H1 (cell line): ENCODE measurements around the gene EMC7. TPM values are rescaled to one million over a fixed set of nuclear protein-coding genes. Genes with fewer than 3 reads are reported as not detected.

Experiments used
- EZH2 ChIP-seq: fragments of 200-600 bp; sonication (generic); IDR thresholded peaks from 2 replicates; pipeline ENCODE4 v1.7.1; 2012; ENCODE audit warnings: low read depth, mild to moderate bottlenecking, moderate library complexity, low read length, inconsistent platforms; ENCODE audit not compliant: severe bottlenecking
- MAFK ChIP-seq: IDR thresholded peaks from 2 replicates; pipeline ENCODE4 v1.6.1; 2012; ENCODE audit warnings: low read depth, mild to moderate bottlenecking, improper control_type of control experiment, low read length
- NRF1 ChIP-seq: IDR thresholded peaks from 2 replicates; pipeline ENCODE4 v1.6.1; 2011; ENCODE audit warnings: mild to moderate bottlenecking, low read depth, low read length, improper control_type of control experiment
- SAP30 ChIP-seq: fragments of 300-600 bp; sonication (generic); IDR thresholded peaks from 2 replicates; pipeline ENCODE4 v1.7.1; 2012; ENCODE audit warnings: low read length, moderate library complexity, mild to moderate bottlenecking, inconsistent platforms; ENCODE audit not compliant: insufficient read depth, insufficient replicate concordance
- SIX5 ChIP-seq: IDR thresholded peaks from 2 replicates; pipeline ENCODE4 v1.6.1; 2011; ENCODE audit warnings: mild to moderate bottlenecking, low read depth, low read length
- polyA plus RNA-seq, 7 experiments: library from polyadenylated mRNA; depleted of rRNA in 3 of 7; stranded (reverse) in 5 of 7; unstranded in 2 of 7; fragments of >200 nt in 5 of 7; fragments of 200-250 nt in 2 of 7; gene quantifications; 1 replicate in 5 of 7; 2 replicates in 1 of 7; 4 replicates in 1 of 7; pipeline versions ENCODE4 v1.2.1 to v1.2.3, GENCODE V29; 2011 to 2013; ENCODE audit warnings: missing spikeins in 2 of 7, mixed read lengths in 2 of 7
- total RNA-seq: library from RNA; stranded (reverse); fragmentation: NEBNext Ultra II Directional; extraction: Animal tissue kit (Norgen Biotek cat#: 25700); gene quantifications from 2 replicates; pipeline ENCODE4 v1.2.1, GENCODE V29; 2021
- TF ChIP-seq, protein P1 (sequence below): fragments of 300-600 bp; sonication (generic); IDR thresholded peaks from 2 replicates; pipeline ENCODE4 v1.7.1; 2012; ENCODE audit warnings: low read length, moderate library complexity, mild to moderate bottlenecking, inconsistent platforms; ENCODE audit not compliant: insufficient replicate concordance
- TF ChIP-seq, protein P2 (sequence below), 3 experiments: IDR thresholded peaks; 1 replicate in 2 of 3; 2 replicates in 1 of 3; pipeline versions ENCODE4 v1.5.1 to v1.6.1; 2011; ENCODE audit warnings: low read length in 3 of 3, mild to moderate bottlenecking in 3 of 3, inconsistent platforms in 2 of 3, low read depth in 1 of 3, moderate library complexity in 1 of 3; ENCODE audit not compliant: insufficient read depth in 1 of 3; ENCODE audit errors: control extremely low read depth in 1 of 3

Gene EMC7
- total and polyA plus RNA-seq, 2 of the 8 experiments (the other 6 are each of a cell fraction or from before 2014, with no cell fraction given): 29.0 to 39.0 TPM

DNA sequence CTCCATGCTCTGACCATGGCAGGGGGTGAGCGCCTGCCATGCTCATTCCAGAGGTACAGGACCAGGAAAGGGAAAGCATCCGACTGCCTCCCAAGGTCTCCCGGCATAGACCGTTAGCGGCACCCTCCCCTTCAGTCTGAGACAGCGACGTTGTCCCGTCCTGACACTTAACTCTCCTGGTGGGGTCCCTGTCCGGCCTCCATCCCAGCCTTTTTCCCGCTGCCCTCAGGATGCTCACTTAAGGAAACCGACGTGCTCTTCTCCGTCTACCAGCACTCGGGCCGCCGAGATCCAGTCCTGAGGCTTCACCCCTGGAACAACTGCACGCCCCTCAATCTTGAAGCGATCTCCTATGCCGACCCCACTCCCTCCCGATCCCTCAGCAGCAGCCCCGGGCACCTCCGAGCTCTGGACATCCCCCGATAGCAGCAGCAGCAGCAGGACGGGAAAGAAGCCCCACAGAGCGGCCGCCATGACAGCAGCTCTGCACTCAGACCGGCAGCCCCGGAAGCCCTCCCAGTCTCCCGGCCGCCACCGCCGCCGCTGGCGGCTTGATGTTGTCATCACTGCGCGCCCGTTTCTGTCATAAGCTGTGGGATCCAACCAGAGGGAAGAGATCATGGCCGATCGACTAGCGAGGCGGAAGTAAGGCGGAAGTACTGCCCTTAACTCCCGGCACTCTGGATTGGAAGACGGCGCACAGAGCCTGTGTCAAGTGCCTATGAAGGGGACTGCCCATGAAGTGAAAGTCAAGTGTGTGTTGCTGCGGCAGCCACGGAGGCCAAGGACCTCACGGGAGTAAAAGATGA, at the start of gene EMC7, which contains the start of gene PGBD4 (continued):
- TF ChIP-seq, protein P1, sequence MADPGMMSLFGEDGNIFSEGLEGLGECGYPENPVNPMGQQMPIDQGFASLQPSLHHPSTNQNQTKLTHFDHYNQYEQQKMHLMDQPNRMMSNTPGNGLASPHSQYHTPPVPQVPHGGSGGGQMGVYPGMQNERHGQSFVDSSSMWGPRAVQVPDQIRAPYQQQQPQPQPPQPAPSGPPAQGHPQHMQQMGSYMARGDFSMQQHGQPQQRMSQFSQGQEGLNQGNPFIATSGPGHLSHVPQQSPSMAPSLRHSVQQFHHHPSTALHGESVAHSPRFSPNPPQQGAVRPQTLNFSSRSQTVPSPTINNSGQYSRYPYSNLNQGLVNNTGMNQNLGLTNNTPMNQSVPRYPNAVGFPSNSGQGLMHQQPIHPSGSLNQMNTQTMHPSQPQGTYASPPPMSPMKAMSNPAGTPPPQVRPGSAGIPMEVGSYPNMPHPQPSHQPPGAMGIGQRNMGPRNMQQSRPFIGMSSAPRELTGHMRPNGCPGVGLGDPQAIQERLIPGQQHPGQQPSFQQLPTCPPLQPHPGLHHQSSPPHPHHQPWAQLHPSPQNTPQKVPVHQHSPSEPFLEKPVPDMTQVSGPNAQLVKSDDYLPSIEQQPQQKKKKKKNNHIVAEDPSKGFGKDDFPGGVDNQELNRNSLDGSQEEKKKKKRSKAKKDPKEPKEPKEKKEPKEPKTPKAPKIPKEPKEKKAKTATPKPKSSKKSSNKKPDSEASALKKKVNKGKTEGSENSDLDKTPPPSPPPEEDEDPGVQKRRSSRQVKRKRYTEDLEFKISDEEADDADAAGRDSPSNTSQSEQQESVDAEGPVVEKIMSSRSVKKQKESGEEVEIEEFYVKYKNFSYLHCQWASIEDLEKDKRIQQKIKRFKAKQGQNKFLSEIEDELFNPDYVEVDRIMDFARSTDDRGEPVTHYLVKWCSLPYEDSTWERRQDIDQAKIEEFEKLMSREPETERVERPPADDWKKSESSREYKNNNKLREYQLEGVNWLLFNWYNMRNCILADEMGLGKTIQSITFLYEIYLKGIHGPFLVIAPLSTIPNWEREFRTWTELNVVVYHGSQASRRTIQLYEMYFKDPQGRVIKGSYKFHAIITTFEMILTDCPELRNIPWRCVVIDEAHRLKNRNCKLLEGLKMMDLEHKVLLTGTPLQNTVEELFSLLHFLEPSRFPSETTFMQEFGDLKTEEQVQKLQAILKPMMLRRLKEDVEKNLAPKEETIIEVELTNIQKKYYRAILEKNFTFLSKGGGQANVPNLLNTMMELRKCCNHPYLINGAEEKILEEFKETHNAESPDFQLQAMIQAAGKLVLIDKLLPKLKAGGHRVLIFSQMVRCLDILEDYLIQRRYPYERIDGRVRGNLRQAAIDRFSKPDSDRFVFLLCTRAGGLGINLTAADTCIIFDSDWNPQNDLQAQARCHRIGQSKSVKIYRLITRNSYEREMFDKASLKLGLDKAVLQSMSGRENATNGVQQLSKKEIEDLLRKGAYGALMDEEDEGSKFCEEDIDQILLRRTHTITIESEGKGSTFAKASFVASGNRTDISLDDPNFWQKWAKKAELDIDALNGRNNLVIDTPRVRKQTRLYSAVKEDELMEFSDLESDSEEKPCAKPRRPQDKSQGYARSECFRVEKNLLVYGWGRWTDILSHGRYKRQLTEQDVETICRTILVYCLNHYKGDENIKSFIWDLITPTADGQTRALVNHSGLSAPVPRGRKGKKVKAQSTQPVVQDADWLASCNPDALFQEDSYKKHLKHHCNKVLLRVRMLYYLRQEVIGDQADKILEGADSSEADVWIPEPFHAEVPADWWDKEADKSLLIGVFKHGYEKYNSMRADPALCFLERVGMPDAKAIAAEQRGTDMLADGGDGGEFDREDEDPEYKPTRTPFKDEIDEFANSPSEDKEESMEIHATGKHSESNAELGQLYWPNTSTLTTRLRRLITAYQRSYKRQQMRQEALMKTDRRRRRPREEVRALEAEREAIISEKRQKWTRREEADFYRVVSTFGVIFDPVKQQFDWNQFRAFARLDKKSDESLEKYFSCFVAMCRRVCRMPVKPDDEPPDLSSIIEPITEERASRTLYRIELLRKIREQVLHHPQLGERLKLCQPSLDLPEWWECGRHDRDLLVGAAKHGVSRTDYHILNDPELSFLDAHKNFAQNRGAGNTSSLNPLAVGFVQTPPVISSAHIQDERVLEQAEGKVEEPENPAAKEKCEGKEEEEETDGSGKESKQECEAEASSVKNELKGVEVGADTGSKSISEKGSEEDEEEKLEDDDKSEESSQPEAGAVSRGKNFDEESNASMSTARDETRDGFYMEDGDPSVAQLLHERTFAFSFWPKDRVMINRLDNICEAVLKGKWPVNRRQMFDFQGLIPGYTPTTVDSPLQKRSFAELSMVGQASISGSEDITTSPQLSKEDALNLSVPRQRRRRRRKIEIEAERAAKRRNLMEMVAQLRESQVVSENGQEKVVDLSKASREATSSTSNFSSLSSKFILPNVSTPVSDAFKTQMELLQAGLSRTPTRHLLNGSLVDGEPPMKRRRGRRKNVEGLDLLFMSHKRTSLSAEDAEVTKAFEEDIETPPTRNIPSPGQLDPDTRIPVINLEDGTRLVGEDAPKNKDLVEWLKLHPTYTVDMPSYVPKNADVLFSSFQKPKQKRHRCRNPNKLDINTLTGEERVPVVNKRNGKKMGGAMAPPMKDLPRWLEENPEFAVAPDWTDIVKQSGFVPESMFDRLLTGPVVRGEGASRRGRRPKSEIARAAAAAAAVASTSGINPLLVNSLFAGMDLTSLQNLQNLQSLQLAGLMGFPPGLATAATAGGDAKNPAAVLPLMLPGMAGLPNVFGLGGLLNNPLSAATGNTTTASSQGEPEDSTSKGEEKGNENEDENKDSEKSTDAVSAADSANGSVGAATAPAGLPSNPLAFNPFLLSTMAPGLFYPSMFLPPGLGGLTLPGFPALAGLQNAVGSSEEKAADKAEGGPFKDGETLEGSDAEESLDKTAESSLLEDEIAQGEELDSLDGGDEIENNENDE: no peak
- peak; percentile 90 for TF ChIP-seq SAP30
- no peak for TF ChIP-seq EZH2
- TF ChIP-seq, protein P2, sequence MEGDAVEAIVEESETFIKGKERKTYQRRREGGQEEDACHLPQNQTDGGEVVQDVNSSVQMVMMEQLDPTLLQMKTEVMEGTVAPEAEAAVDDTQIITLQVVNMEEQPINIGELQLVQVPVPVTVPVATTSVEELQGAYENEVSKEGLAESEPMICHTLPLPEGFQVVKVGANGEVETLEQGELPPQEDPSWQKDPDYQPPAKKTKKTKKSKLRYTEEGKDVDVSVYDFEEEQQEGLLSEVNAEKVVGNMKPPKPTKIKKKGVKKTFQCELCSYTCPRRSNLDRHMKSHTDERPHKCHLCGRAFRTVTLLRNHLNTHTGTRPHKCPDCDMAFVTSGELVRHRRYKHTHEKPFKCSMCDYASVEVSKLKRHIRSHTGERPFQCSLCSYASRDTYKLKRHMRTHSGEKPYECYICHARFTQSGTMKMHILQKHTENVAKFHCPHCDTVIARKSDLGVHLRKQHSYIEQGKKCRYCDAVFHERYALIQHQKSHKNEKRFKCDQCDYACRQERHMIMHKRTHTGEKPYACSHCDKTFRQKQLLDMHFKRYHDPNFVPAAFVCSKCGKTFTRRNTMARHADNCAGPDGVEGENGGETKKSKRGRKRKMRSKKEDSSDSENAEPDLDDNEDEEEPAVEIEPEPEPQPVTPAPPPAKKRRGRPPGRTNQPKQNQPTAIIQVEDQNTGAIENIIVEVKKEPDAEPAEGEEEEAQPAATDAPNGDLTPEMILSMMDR (IDR thresholded peaks at IDR 0.05; ENCODE audit: control extremely low read depth in 1 of 3, insufficient read depth in 1 of 3, low read depth in 1 of 3, low read length in 3 of 3): no peak
- TF ChIP-seq NRF1: no peak; the same call in 1 of the 2 replicates
- TF ChIP-seq SIX5: peak; percentile 74
- no peak for TF ChIP-seq MAFK
